ENCODE results near the gene MT1E.

MT1E gene

DNA sequence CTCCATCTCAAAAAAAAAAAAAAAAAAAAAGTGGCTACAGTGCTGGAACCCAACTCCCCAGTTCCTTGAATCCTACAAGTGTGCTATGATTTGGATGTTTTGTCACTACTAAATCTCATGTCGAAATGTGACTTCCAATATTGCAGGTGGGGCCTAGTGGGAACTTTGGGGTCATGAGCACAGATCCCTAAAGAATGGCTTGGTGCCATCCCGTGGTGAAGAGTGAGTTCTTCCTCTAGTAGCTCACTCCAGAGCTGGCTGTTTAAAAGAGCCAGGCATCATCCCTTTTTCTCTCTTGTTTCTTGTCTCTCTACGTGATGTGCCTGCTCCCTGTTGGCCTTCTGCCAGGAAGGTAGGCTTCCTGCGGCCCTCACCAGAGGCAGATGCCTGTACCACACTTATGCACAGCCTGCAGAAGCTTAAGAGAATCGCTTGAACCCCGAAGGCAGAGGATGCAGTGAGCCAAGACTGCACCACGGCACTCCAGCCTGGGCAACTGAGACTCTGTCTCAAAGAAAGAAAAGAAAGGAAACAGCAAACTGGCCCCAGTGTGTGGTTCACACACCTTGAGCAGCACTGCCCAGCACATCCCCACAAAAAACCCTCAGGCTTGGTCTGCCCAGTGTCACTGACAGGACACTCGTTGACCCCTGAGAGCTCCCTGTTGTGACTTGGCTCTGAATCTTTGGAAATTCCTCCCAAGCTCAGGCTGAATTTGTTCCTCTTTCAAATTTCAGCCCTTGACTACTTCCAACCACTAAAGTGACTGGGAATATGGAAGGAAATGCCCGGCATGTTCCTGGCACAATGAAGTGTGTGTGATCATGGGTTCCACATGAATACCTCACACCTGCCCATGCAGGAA is 3.1 kb downstream of the MT1E start:
- DNase-seq = no peak

DNA sequence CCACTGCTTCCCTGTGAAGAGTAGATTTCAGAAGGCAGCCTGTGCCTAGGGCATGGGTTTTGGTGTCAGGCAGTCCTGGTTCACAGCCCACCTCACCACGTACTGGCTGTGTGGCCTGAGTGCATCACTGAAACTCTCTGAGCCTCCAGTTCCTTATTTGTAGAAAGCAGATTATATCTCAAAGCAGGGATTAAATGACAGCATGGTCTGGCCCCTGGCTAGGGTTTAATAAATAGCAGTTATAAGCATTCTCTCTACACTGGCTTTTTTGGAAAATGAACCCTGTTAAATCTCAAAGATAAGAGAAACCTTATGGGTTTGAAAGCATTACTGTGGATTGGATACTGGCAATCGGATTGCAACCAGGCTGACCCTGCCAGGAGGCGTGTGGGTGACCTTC is 4.0 kb downstream of the MT1E start:
- no peak for DNase-seq

DNA sequence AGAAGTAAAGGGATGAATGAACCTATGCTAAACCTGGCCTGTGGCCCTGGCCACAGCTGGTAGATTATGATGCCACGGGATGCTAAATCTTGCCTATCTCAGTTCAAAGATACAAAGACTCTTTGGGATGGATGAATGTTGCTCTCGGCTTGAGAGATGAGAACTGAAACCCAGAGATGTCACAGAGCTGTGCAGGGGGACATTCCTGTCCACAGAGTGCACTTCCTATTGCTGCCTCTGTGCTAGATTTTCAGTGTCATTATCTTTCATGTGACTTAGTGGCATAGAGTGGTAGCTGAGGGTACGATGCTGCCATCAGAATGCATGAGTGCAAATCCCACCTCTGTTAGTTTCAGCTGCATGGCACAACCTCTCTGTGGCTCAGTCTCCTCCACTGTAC is 4.6 kb downstream of the MT1E start:
- no peak for DNase-seq

DNA sequence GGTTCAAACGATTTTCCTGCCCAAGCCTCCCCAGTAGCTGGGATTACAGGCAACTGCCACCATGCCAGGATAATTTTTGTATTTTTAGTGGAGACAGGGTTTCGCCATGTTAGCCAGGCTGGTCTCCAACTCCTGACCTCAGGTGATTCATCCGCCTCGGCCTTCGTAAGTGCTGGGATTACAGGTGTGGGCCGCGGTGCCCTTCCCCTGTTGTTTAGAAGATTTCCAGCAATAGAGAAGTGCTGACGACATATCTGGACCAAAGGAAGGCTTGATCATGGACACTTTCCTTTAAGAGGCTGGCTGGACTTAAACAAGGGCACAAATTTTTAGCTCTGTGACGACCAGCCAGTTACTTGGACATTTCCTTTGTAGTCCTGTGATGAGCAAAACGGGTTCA is 5.6 kb downstream of the MT1E start:
- DNase-seq = no peak

DNA sequence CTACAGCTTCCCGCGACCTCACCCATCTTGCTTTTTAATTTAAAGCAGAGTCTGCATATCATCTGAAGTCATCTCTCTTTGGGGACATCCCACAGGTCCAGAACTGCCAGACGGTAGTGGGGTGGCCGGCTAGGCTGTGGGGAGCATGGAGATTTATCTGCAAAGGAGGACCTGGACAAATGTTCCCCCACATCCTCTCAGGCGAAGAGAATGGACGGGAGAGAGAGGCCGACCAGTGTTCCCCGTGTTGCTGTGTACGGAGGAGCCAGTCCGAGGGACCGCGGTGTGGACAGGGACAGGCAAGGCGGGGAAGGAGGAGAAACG is 6.2 kb downstream of the MT1E start:
- no peak for DNase-seq

DNA sequence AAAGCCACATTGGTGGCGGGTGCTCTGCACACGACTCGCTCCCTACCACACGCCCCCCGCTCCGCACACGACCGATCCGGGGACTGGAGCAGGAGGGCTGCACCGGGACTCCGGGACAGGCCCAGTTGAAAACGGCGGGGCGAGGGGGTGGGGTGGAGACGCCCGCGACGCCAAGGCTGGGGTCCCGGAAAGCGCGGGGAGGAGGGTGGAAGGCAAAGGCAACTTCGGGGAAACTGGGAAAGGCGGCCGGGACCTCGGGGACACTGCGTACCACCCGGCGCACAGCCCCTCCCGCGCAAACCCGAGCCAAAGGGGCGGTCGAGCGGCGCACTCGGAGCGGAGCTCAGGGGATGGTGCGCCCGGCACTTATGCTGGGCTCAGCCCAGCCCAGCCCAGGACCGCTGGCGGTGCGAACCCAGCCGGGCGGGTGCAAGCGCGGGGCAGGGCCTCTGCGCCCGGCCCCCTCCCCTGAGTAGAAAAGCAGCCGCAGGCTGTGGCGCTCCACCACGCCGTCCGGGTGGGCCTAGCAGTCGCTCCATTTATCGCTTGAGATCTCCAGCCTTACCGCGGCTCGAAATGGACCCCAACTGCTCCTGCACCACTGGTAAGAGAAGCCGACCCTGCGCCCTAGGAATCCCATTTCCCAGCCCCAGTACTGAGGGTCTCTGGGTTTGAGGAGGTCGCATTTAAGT is 6.7 kb downstream of the MT1E start, which contains the start of gene MT1M:
MT1M (plus strand) TSS at position 504 of the 692 bp plus-strand sequence; CDS start at position 577, 73 bp downstream.
- DNase-seq = no peak

DNA sequence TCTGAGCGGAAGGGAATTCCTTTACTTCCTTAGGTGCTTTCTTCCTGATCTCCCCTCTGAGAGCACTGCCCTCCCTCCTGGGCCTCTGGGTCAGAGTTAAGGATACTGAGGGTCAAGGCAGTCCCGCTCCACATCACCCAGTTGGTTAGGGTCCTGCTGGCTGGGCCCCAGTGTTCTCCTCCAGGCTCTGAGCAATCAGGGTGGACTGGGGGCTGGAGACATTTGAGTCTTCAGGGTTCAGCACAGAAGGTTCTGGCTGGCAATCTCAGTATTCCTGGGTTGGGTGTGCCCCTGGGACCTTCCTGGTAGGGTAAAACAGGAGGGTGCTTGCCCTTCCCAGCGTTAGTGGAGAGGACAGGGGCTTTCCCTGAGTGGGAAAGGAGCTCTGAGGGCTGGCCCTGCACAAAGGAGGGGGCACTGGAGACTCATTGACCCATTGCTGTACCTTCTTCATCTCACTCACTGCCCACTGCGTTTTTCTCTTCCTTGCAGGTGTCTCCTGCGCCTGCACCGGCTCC is 7.3 kb downstream of the MT1E start:
- no peak for DNase-seq

DNA sequence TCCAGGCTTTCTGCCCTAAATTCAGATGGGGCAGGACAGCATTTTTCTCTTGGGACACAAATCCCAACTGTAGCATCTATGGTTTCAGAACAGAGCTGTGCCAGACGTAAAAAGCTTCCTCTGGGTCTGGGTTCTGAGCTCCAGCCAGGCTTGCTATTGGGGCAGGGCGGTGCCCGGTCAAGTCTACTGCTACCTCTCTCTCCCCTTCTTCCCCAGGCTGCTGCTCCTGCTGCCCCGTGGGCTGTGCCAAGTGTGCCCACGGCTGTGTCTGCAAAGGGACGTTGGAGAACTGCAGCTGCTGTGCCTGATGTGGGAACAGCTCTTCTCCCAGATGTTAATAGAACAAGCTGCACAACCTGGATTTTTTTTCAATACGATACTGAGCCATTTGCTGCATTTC is 8.0 kb downstream of the MT1E start:
- no peak for DNase-seq

DNA sequence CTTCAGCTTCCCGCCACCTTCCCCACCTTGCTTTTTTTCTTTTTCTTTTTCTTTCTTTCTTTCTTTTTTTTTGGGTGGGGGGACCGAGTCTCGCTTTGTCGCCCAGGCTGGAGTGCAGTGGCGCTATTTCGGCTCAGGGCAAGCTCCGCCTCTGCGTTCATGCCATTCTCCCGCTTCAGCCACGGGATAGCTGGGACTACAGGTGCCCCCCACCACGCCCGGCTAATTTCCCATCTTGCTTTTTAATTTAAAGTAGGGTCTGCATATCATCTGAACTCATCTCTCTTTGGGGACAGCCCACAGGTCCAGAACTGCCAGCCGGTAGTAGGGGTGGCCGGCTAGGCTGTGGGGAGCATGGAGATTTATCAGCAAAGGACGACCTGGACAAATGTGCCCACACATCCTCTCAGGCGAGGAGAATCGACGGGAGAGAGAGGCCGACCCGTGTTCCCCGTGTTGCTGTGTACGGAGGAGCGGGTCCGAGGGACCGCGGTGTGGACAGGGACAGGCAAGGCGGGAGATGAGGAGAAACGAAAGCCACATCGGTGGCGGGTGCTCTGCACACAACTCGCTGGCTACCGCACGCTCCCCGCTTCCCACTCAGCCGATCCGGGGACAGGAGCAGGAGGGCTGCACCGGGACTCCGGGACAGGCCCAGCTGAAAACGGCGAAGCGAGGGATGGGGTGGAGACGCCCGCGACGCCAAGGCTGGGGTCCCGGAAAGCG is 9.3 kb downstream of the MT1E start:
- DNase-seq = no peak

DNA sequence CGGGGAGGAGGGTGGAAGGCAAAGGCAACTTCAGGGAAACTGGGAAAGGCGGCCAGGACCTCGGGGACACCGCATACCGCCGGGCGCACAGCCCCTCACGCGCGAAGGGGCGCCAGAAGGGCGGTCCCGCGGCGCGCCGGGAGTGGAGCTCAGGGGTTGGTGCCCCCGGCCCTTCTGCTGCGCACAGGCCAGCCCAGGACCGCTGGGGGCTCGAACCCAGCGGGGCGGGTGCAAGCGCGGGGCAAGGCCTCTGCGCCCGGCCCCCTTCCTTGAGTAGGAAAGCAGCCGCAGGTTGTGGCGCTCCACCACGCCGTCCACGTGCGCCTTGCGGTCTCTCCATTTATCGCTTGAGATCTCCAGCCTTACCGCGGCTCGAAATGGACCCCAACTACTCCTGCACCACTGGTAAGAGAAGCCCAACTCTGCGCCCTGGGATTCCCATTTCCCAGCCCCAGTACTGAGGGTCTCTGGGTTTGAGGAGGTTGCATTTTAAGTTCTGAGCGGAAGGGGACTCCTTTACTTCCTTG is 9.9 kb downstream of the MT1E start:
- DNase-seq = no peak

DNA sequence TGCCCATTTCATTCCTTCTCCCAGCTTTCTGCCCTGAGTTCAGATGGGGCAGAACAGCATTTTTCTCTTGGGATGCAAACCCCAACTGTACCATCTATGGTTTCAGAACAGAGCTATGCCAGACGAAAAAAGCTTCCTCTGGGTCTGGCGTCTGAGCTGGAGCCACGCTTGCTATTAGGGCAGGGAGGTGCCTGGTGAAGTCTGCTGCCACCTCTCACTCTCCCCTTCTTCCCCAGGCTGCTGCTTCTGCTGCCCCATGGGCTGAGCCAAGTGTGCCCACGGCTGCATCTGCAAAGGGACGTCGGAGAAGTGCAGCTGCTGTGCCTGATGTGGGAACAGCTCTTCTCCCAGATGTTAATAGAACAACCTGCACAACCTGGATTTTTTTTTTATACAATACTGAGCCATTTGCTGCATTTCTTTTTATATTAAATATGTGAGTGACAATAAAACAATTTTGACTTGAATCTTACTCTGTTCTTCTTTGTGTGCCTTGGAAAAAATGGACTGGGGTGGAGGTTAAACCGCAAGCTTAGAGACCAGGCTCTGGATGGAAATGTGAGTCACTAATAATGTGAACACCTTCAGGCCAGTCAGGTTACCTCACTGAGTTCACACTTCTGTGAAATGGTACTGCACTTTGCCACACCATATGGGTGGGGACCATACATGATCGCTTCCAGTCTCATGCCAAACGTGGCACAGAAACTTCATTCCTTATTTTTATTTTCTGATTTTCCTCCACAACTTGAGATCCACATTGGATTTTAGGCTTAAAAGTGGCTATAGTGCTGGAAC is 11.2 kb downstream of the MT1E start:
- DNase-seq = no peak

DNA sequence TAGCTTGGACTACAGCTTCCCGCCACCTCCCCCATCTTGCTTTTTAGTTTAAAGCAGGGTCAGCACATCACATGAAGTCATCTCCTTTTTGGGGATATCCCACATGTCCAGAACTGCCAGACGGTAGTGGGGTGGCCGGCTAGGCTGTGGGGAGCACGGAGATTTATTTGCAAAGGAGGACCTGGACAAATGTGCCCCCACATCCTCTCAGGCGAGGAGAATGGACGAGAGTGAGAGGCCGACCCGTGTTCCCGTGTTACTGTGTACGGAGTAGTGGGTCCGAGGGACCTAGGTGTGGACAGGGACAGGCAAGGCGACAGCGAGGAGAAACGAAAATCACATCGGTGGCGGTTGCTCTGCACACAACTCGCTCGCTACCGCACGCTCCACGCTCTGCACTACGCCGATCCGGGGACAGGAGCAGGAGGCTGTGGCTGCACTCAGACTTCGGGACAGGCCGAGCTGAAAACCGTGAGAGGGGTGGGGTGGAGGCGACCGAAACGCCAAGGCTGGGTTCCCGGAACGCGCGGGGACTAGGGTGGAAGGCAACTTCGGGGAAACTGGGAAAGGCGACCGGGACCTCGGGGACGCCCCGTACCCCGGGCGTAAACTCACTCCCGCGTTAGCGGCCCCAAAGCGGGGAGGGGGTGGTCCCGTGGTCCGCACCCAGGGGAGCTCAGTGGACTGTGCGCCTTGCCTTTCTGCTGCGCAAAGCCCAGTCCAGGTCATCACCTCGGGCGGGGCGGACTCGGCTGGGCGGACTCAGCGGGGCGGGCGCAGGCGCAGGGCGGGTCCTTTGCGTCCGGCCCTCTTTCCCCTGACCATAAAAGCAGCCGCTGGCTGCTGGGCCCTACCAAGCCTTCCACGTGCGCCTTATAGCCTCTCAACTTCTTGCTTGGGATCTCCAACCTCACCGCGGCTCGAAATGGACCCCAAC is 12.5 kb downstream of the MT1E start, which contains the start of gene MT1A:
MT1A (plus strand) TSS at position 853 of the 937 bp plus-strand sequence; CDS start at position 926, 73 bp downstream.
- no peak for DNase-seq

DNA sequence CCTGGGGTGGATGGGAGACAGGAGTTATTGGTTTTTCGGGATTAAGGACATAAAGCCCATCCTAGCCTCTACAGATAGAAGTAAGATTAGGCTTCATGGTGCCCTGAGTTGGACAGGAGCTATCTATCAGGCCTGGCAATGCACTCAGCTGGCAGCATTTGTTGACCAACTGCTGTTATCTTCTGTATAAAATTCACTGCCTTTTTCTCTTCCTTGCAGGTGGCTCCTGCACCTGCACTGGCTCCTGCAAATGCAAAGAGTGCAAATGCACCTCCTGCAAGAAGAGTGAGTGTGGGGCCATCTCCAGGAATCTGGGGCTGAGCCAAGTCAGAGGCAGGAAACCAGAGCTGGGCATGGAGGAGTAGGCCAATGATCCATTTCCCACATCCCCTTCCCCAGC is 13.5 kb downstream of the MT1E start:
- no peak for DNase-seq

DNA sequence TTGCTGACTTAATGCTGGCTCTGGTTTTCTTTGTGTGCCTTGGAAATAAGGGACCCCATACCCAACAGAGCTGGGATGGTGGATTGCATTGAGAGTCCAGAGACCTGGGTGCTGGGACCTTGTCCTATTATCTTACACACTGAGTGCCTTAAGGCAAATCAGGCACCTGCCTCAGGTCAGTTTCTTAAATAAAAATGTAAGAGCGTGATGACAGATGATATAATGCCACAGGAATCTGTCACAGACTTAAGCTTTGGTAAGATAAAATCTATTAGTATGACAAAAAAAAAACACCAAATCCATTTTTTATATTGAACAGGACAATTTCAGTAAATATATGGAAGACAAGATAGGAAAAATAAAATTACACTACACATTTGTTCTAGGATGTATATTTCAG is 14.5 kb downstream of the MT1E start:
- DNase-seq = no peak

DNA sequence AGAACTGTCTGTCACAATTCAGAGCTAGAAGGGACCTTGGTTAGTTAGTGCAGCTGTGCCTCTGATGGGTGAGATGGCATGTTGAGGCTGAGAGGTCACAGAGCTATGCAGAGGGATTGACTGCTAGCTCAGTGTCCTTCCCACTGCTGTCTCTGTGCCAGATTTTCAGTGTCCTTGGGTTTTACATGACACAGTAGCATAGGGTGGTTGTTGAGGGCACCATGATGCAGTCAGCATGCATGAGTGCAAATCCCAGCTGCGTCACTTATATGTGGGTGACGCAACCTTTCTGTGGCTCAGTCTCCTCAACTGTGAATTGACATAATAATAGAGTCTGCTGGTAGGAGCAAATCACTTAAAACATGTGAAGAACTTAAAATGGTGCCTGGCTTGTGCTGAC is 15.6 kb downstream of the MT1E start:
- DNase-seq = no peak

DNA sequence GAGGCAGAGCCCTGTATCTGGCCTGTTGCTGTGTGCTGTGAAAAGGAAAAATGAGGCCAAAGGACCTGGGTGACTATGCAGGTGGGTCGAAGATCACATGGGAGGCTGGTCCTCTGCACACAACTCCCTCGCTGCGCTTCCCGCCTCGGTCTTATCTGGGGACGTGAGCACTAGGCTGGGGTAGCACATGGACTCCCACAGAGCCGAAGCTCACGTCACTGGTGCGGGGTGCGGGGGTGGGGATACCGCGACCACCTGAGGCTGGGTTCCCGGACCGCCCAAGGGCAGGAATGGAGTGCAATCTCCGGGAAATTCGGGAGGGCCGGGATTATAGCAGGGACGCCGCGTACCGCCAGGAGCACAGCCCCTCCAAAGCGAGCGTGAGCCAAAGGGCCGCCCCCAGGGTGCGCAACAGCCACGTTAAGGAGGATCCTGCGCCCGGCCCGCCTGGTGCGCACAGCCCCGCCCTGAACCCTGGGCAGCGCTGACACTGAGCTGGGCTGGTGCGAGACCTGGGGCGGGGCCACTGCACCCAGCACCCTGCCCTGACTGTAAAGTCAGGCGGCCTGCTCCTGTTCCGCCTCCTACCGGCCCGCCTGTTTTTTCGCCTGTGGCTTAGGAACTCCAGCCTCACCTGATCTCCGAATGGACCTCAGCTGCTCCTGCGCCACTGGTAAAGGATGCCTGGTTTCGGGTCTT is 17.6 kb downstream of the MT1E start:
- DNase-seq = no peak

DNA sequence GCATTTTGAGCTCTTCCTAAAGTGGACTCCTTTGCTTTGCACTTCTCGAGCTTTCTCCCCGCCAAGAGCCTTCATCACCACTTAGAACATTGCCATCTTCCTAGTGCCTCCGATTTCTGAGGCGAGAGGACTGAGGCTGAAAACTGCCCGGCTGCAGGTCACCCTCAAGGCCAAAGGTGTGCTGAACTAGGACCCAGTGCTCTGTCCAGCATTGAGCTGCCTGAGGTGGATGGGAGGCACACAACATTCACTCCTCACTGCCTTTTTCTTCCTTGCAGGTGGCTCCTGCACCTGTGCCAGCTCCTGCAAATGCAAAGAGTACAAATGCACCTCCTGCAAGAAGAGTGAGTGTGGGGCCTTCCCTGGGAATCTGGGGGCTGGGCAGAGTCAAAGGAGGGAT is 18.3 kb downstream of the MT1E start:
- no peak for DNase-seq

DNA sequence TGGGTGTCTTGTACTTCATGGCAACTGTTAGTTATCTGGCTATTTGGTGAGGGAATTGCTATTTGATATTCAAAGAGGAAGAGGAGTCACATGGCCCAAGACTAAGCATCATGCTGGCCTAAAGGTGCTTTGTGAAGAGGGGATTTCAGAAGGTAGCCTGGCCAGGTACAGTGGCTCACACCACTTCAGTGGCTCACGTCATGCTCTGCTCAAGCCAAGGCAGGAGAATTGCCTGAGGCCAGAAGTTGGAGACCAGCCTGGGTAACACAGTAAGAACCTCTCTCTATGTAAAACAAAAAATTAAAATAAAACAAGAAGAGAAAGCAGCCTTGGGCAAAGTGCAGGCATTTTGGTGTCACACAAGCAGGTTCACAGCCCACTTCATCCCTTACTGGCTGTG is 19.7 kb downstream of the MT1E start:
- DNase-seq = no peak

DNA sequence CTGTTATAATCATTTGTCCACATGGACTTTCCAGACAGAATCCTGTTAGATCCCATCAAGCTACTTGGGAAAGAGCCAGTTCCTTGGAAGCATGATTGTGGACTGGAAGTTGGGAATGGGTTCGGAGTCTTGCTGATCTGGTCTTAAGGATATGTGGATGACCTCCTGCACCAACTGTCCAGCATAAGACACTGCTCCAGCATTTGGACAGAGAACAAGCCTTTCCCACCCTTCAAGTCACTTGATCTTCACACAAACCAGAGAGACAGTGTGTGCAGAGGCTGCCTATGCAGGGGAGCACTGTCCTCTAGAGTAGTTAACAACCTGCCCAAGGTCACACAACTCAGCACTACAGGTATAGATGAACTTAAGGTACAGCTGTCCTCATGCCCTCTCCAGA is 20.3 kb downstream of the MT1E start:
- no peak for DNase-seq

DNA sequence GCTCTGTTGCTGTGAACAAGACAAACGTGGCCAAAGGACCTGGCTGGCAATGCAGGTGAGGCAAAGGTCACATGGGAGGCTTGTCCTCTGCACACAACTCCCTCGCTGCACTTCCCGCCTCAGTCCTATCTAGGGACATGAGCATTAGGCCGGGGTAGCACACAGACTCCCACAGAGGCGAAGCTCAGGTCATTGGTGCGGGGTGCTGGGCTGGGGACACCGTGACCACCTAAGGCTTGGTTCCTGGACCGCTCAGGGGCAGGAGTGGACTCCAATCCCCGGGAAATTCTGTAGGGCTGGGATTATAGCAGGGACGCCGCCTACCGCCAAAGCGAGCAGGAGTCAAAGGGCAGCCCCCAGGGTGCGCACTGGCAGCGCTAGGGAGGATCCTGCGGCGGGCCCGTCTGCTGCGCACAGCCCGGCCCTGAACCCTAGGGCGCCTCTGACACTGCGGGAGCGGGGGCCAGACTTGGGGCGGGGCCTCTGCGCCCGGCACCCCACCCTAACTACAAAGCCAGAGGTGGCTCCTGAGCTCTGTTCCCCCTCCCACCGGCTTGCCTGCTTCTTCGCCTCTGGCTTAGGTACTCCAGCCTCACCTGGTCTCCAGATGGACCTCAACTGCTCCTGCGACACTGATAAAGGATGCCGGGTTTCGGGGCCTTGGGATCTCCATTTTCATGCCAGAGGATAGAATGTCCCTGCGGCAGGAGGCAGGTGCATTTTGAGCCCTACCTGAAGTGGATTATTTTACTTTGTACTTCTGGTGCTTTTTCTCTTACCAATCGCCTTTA is 22.3 kb downstream of the MT1E start:
- no peak for DNase-seq
